HG02678 (cell line): Measurements from ENCODE around the gene RCAN3.
"Not testable (repeated sequence)": the region's sequence is repeated elsewhere in the genome, so short reads cannot be mapped to it uniquely, and the experiment has no call there.

ENCODE experiments used
- ATAC-seq: cut with Tn5 transposase; IDR thresholded peaks from one replicate; pipeline ENCODE4 v1.9.1; 2021; ENCODE audit warnings: mild to moderate bottlenecking, moderate library complexity; ENCODE audit not compliant: unreplicated experiment

The RCAN3 gene

GRCh38 chr1:24484199-24484598, 18.4 kb upstream of the RCAN3 start:
- no peak for ATAC-seq

- no peak for ATAC-seq
Measured at GRCh38 chr1:24486331-24487065, 16.1 kb upstream of the RCAN3 start.

GRCh38 chr1:24487455-24487854, 15.2 kb upstream of the RCAN3 start:
- ATAC-seq = no peak

GRCh38 chr1:24488159-24488558, 14.5 kb upstream of the RCAN3 start:
- not testable (repeated sequence) for ATAC-seq

- ATAC-seq = no peak
Measured at GRCh38 chr1:24489674-24490073, 13.0 kb upstream of the RCAN3 start.

- no peak for ATAC-seq
Measured at GRCh38 chr1:24490101-24490781, 12.4 kb upstream of the RCAN3 start.

GRCh38 chr1:24491577-24492360, 10.9 kb upstream of the RCAN3 start:
- ATAC-seq = no peak

- not testable (repeated sequence) for ATAC-seq
Measured at GRCh38 chr1:24492935-24493334, 9.7 kb upstream of the RCAN3 start.

- no peak for ATAC-seq
Measured at GRCh38 chr1:24493785-24494184, 8.9 kb upstream of the RCAN3 start.

- ATAC-seq = no peak
Measured at GRCh38 chr1:24498589-24498988, 4.0 kb upstream of the RCAN3 start.

- no peak for ATAC-seq
Measured at GRCh38 chr1:24500448-24501048, 2.1 kb upstream of the RCAN3 start.

GRCh38 chr1:24501371-24502064, 1.1 kb upstream of the RCAN3 start:
- no peak for ATAC-seq

- ATAC-seq = peak; percentile 30
Measured at GRCh38 chr1:24502065-24502708, 449 bp upstream of the RCAN3 start.

- ATAC-seq = no peak
Measured at GRCh38 chr1:24503059-24503751, 569 bp downstream of the RCAN3 start.

- no peak for ATAC-seq
Measured at GRCh38 chr1:24503870-24504523, 1.4 kb downstream of the RCAN3 start.

- ATAC-seq = no peak
Measured at GRCh38 chr1:24504560-24504959, 1.9 kb downstream of the RCAN3 start.

GRCh38 chr1:24505816-24506215, 3.2 kb downstream of the RCAN3 start:
- no peak for ATAC-seq

- ATAC-seq = no peak
Measured at GRCh38 chr1:24506691-24507381, 4.2 kb downstream of the RCAN3 start.

- ATAC-seq = no peak
Measured at GRCh38 chr1:24507405-24507804, 4.8 kb downstream of the RCAN3 start.
